OCI-LY3 (cell line): ENCODE measurements around the gene SCO2.

Experiments used
- H2AFZ ChIP-seq: fragments of 200-600, 300-600 bp; shearing (Covaris generic); 2 replicates; pipeline ENCODE4 v1.6.0; 2014; ENCODE audit warnings: antibody characterized with exemption, low read depth, low read length
- H3K27ac ChIP-seq: fragments of 200-600, 300-600 bp; sonication (generic); 2 replicates; pipeline ENCODE4 v1.5.1; 2014; ENCODE audit warnings: mild to moderate bottlenecking, low read length, moderate library complexity, mixed read lengths
- H3K27me3 ChIP-seq: fragments of 200-600, 300-600 bp; sonication (generic); 2 replicates; pipeline ENCODE4 v1.6.1; 2014; ENCODE audit warnings: low read depth, low read length, mixed read lengths
- H3K36me3 ChIP-seq: fragments of 200-600, 300-600 bp; sonication (generic); replicated peaks from 2 replicates; pipeline ENCODE3; 2014; ENCODE audit warnings: low read depth, low read length, mixed read lengths
- H3K4me1 ChIP-seq: fragments of 300-600, 200-600 bp; sonication (generic); 2 replicates; pipeline ENCODE4 v1.6.1; 2014; ENCODE audit warnings: low read length, mixed read lengths
- H3K4me2 ChIP-seq: fragments of 200-600, 300-600 bp; sonication (generic); 2 replicates; pipeline ENCODE4 v1.6.1; 2014; ENCODE audit warnings: low read length, mixed read lengths
- H3K4me3 ChIP-seq: fragments of 300-600, 200-600 bp; sonication (generic); 2 replicates; pipeline ENCODE4 v1.5.1; 2014; ENCODE audit warnings: antibody characterized with exemption, mild to moderate bottlenecking, low read length, moderate library complexity
- H3K79me2 ChIP-seq: fragments of 300-600, 200-600 bp; shearing (Covaris generic); 2 replicates; pipeline ENCODE4 v1.6.1; 2014; ENCODE audit warnings: mild to moderate bottlenecking, low read length, mixed read lengths
- H3K9ac ChIP-seq: fragments of 300-600, 200-600 bp; shearing (Covaris generic); 2 replicates; pipeline ENCODE4 v1.6.0; 2014; ENCODE audit warnings: mild to moderate bottlenecking, low read length, moderate library complexity
- H3K9me3 ChIP-seq: fragments of 200-600, 300-600 bp; shearing (Covaris generic); 2 replicates; pipeline ENCODE4 v1.6.1; 2014; ENCODE audit warnings: low read length, mixed read lengths; ENCODE audit not compliant: insufficient read depth
- H4K20me1 ChIP-seq: fragments of 200-600, 300-600 bp; sonication (generic); 2 replicates; pipeline ENCODE4 v1.6.1; 2016; ENCODE audit warnings: low read length, mixed read lengths; ENCODE audit not compliant: insufficient read depth
- EZH2phosphoT487 ChIP-seq: fragments of 200-600 bp; shearing (Covaris generic); IDR thresholded peaks from 2 replicates; pipeline ENCODE4 v1.6.1; 2018; ENCODE audit warnings: antibody characterized with exemption, mixed run types, low read depth
- TF ChIP-seq, protein P1 (sequence below): fragments of 200-600, 300-600 bp; sonication (generic); IDR thresholded peaks from 2 replicates; pipeline ENCODE4 v1.5.1; 2014; ENCODE audit warnings: antibody characterized with exemption, low read length, low read depth

Gene SCO2

DNA sequence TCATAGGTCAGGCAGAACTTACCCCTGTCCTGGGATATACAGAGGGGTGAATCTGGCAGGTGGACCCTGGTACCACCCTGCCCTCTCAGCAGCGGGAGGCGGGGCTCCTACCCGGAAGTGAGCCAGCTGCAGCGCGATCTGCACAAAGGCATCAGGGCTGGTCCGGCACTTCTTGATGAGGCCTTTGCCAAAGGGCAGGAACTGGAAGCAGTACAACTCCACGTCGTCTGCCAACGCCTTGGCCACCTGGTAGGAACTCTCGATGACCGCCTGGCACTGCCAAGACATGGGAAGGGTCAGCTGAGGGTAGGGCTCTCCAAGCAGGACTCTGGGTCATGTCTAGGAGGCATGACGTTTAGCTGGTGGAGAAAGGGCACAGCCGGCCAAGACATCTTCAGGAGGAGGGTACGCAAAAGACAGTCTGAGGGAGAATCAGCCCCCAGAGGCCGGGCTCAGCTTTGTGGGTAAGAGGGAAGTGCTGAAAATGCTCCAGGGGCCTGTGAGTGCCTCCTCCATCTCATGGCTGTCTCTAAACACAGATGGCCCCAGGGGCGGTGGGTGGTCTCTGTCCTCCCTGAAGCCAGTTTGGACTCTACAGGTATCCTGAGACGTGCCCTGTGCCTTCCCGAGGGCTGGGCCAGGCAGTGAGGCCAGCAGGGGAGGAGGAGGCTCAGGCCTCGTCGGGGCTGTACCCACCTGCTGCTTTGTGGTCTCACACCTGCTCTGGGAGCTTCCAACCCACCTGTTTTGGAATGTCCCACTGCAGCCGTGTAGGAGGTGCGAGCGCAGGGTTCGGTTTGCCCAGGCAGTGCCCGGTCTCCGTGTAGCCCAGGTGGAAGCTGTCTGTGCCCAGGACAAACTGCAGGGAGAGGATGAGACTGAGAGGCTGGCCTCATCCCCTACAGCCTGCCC, 46.1 kb upstream of the SCO2 start:
- Histone ChIP-seq H3K9me3 (no peaks in the 10 kb centered on the region), H3K4me2 (no peak overlapping the region), H3K27ac (no peak overlapping the region), H4K20me1 (no peaks in the 10 kb centered on the region), H3K4me3 (no peak overlapping the region), H3K4me1 (no peaks in the 10 kb centered on the region), H3K79me2 (no peaks in the 10 kb centered on the region), H3K36me3 (peaks cover 6% of the 10 kb centered on the region), H2AFZ (no peak overlapping the region), H3K9ac (no peak overlapping the region), H3K27me3 (no peaks in the 10 kb centered on the region)
- TF ChIP-seq EZH2phosphoT487: no peak
- TF ChIP-seq, protein P1, sequence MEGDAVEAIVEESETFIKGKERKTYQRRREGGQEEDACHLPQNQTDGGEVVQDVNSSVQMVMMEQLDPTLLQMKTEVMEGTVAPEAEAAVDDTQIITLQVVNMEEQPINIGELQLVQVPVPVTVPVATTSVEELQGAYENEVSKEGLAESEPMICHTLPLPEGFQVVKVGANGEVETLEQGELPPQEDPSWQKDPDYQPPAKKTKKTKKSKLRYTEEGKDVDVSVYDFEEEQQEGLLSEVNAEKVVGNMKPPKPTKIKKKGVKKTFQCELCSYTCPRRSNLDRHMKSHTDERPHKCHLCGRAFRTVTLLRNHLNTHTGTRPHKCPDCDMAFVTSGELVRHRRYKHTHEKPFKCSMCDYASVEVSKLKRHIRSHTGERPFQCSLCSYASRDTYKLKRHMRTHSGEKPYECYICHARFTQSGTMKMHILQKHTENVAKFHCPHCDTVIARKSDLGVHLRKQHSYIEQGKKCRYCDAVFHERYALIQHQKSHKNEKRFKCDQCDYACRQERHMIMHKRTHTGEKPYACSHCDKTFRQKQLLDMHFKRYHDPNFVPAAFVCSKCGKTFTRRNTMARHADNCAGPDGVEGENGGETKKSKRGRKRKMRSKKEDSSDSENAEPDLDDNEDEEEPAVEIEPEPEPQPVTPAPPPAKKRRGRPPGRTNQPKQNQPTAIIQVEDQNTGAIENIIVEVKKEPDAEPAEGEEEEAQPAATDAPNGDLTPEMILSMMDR: no peak

DNA sequence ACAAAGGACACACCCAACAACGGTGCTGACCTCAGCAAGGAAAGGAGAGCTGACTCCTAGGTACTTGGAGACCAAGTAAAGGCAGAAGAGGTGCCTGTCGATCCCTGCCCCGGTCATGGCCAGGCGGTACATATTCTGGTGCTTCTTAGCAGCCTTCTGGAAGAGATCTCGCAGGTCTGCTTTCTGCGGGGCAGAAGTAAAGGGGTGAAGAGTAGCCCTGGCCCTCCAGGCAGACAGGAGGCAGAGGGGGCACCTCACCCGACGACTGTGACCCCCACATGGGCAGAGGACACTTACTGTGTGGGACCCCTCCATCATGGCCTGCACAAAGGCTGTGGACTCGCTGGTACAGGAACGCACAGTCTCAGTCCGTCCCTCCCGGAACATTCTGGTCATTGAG, 45.5 kb upstream of the SCO2 start:
- no peaks in the 10 kb centered on the region for H3K9me3 ChIP-seq
- no peak overlapping the region for H3K9ac ChIP-seq
- no peak overlapping the region for H2AFZ ChIP-seq
- no peaks in the 10 kb centered on the region for H3K4me1 ChIP-seq
- peaks cover 6% of the 10 kb centered on the region for H3K36me3 ChIP-seq
- H3K27ac ChIP-seq: no peak overlapping the region
- H3K4me2 ChIP-seq: no peak overlapping the region
- no peaks in the 10 kb centered on the region for H4K20me1 ChIP-seq
- TF ChIP-seq EZH2phosphoT487: no peak
- H3K27me3 ChIP-seq: no peaks in the 10 kb centered on the region
- H3K79me2 ChIP-seq: no peaks in the 10 kb centered on the region
- no peak overlapping the region for H3K4me3 ChIP-seq

DNA sequence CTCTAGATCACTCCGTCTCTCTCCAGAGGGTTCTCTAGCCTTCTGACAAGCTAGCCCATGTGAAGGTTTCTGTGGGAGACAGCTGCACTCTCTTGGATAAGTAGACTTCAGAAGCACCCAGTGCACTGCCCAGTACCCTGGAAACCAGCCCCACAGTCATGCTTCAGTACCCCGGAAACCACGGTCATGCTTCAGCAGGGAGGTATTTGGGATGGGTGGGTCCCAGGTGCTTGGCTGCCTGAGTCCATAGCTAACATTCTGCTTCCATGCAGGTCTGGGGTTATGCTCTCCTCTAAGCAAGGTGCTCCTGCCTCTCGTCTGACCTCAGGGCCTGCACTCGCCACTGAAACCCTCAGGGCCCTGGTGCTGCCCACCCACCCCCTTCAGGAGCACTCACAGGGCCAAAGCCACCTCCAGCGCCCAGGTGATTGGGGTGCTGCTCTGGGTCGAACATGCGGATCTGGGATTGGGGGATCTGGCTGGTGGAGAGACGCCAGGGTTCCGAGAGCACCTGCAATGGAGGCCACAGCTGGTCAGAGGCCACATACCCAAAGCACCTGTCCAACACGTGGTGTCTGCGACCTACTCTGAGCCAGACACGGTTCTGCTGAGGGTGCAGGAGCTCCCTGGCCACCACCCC, 44.6 kb upstream of the SCO2 start:
- no peak overlapping the region for H3K27ac ChIP-seq
- no peaks in the 10 kb centered on the region for H3K79me2 ChIP-seq
- H3K9me3 ChIP-seq: no peaks in the 10 kb centered on the region
- no peak overlapping the region for H2AFZ ChIP-seq
- peaks cover 6% of the 10 kb centered on the region for H3K36me3 ChIP-seq
- no peaks in the 10 kb centered on the region for H3K4me1 ChIP-seq
- no peak overlapping the region for H3K4me2 ChIP-seq
- H3K27me3 ChIP-seq: no peaks in the 10 kb centered on the region
- H3K9ac ChIP-seq: no peak overlapping the region
- H4K20me1 ChIP-seq: no peaks in the 10 kb centered on the region
- TF ChIP-seq, protein P1: no peak
- no peak for TF ChIP-seq EZH2phosphoT487
- H3K4me3 ChIP-seq: no peak overlapping the region

DNA sequence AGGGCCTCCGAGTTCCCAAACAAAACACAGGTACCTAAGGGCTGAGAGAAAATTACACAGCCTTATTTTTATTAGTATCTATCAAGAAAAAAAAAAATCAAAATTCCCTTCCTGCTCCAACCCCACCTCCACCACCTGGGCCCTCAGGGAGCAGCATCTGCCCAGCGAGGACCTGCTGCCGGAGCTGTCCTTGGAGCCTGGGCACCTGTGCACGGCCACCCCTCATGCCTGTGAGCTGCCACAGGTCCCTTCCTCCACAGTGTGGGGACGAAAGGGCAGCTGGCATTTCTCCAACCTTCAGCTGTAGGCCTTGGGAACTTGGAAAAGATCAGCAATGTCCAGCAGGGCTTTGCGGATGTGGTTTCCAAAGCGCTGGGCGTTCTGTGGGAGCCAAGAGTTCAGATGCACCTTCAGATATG, 43.7 kb upstream of the SCO2 start:
- no peak overlapping the region for H2AFZ ChIP-seq
- H3K27ac ChIP-seq: no peak overlapping the region
- peaks cover 6% of the 10 kb centered on the region for H3K36me3 ChIP-seq
- no peak overlapping the region for H3K4me2 ChIP-seq
- no peaks in the 10 kb centered on the region for H3K9me3 ChIP-seq
- H3K4me1 ChIP-seq: no peaks in the 10 kb centered on the region
- no peak overlapping the region for H3K4me3 ChIP-seq
- TF ChIP-seq, protein P1: no peak
- no peak for TF ChIP-seq EZH2phosphoT487
- H3K9ac ChIP-seq: no peak overlapping the region
- no peaks in the 10 kb centered on the region for H4K20me1 ChIP-seq
- no peaks in the 10 kb centered on the region for H3K79me2 ChIP-seq
- no peaks in the 10 kb centered on the region for H3K27me3 ChIP-seq
